SU-DHL-6 (cell line): ENCODE measurements around the gene FLYWCH1.

ENCODE experiments used
- H2AFZ ChIP-seq: fragments of 200-600 bp; sonication (generic); 2 replicates; pipeline ENCODE4 v1.6.1; 2014; ENCODE audit warnings: low read depth, mild to moderate bottlenecking, moderate library complexity, mixed read lengths, antibody characterized with exemption, low read length; ENCODE audit not compliant: severe bottlenecking
- H3F3A ChIP-seq: fragments of 200-600 bp; shearing (Covaris generic); 2 replicates; pipeline ENCODE4 v1.6.0; 2016; ENCODE audit warnings: antibody characterized with exemption, mild to moderate bottlenecking; ENCODE audit not compliant: insufficient read depth
- H3K27ac ChIP-seq: fragments of 200-600 bp; sonication (generic); 2 replicates; pipeline ENCODE4 v1.5.1; 2016; ENCODE audit warnings: low read depth, mild to moderate bottlenecking, low read length, moderate library complexity, mixed read lengths
- H3K27me3 ChIP-seq: fragments of 200-600 bp; sonication (generic), shearing (Covaris generic); 2 replicates; pipeline ENCODE4 v1.6.0; 2014; ENCODE audit warnings: mild to moderate bottlenecking, low read length
- H3K36me3 ChIP-seq: fragments of 200-600 bp; sonication (generic); 2 replicates; pipeline ENCODE4 v1.6.1; 2014; ENCODE audit warnings: mild to moderate bottlenecking, low read length, mixed read lengths
- H3K4me2 ChIP-seq: fragments of 300-600, 200-600 bp; shearing (Covaris generic), sonication (generic); 2 replicates; pipeline ENCODE4 v1.6.0; 2014; ENCODE audit warnings: low read length, low read depth, mild to moderate bottlenecking; ENCODE audit not compliant: poor library complexity, severe bottlenecking
- H3K4me3 ChIP-seq: fragments of 200-600 bp; sonication (generic); 2 replicates; pipeline ENCODE4 v1.5.1; 2014; ENCODE audit warnings: antibody characterized with exemption, low read length, mild to moderate bottlenecking, mixed read lengths; ENCODE audit not compliant: insufficient read depth, poor library complexity, severe bottlenecking
- H3K79me2 ChIP-seq: fragments of 200-600 bp; sonication (generic); 2 replicates; pipeline ENCODE4 v1.6.1; 2014; ENCODE audit warnings: mild to moderate bottlenecking, low read length, moderate library complexity; ENCODE audit not compliant: insufficient read depth
- H3K9ac ChIP-seq: fragments of 200-600 bp; sonication (generic); 2 replicates; pipeline ENCODE4 v1.7.0; 2014; ENCODE audit warnings: mild to moderate bottlenecking, low read length
- H3K9me2 ChIP-seq: fragments of 200-600 bp; sonication (generic); replicated peaks from 2 replicates; pipeline ENCODE4 v1.6.1; 2014; ENCODE audit warnings: low read length; ENCODE audit not compliant: insufficient read depth
- H3K9me3 ChIP-seq: fragments of 200-600 bp; sonication (generic); 2 replicates; pipeline ENCODE4 v1.6.1; 2014; ENCODE audit warnings: low read length, mixed read lengths; ENCODE audit not compliant: insufficient read depth
- H4K20me1 ChIP-seq: fragments of 200-600 bp; sonication (generic); 2 replicates; pipeline ENCODE4 v1.6.1; 2014; ENCODE audit warnings: low read depth, mild to moderate bottlenecking, antibody characterized with exemption, low read length, moderate library complexity, mixed read lengths
- CTCF ChIP-seq: fragments of 200-600 bp; sonication (generic); IDR thresholded peaks from one replicate; pipeline ENCODE4 v1.5.1; 2017; ENCODE audit warnings: antibody characterized with exemption, mild to moderate bottlenecking, low read length, moderate library complexity; ENCODE audit not compliant: insufficient read depth, poor library complexity, severe bottlenecking
- EZH2phosphoT487 ChIP-seq: fragments of 200-600 bp; sonication (generic), shearing (Covaris generic); conservative IDR thresholded peaks from 2 replicates; pipeline ENCODE4 v1.6.1; 2018; ENCODE audit warnings: mild to moderate bottlenecking, antibody characterized with exemption, low read length, moderate library complexity, mixed read lengths

Gene FLYWCH1

GRCh38 chr16:2987833-2988232 is 76.1 kb downstream of the FLYWCH1 start:
- H3K9me3 ChIP-seq: no peaks in the 10 kb centered on the region
- H2AFZ ChIP-seq: no peak overlapping the region
- TF ChIP-seq CTCF: no peak
- TF ChIP-seq EZH2phosphoT487: no peak
- no peak overlapping the region for H3K4me3 ChIP-seq
- H3F3A ChIP-seq: peaks cover 7% of the 10 kb centered on the region
- no peak overlapping the region for H3K27ac ChIP-seq
- H3K79me2 ChIP-seq: no peaks in the 10 kb centered on the region
- H4K20me1 ChIP-seq: no peaks in the 10 kb centered on the region
- H3K9ac ChIP-seq: no peak overlapping the region
- H3K27me3 ChIP-seq: no peaks in the 10 kb centered on the region
- no peaks in the 10 kb centered on the region for H3K9me2 ChIP-seq
- no peak overlapping the region for H3K4me2 ChIP-seq
- H3K36me3 ChIP-seq: no peaks in the 10 kb centered on the region

GRCh38 chr16:2988590-2989099 is 76.9 kb downstream of the FLYWCH1 start:
- H3K27ac ChIP-seq: no peak overlapping the region

GRCh38 chr16:2990891-2991290 is 79.2 kb downstream of the FLYWCH1 start:
- Histone ChIP-seq H3K27me3 (no peaks in the 10 kb centered on the region), H3K9me2 (no peaks in the 10 kb centered on the region), H3F3A (no peaks in the 10 kb centered on the region), H3K4me2 (no peak overlapping the region), H2AFZ (no peak overlapping the region), H3K79me2 (no peaks in the 10 kb centered on the region), H3K36me3 (no peaks in the 10 kb centered on the region), H4K20me1 (no peaks in the 10 kb centered on the region), H3K27ac (no peak overlapping the region), H3K9me3 (no peaks in the 10 kb centered on the region), H3K9ac (no peak overlapping the region), H3K4me3 (no peak overlapping the region)
- TF ChIP-seq CTCF: no peak
- no peak for TF ChIP-seq EZH2phosphoT487

More at GRCh38 chr16:2988590-2989099, 76.9 kb downstream of the FLYWCH1 start:
- Histone ChIP-seq H3K9ac (no peak overlapping the region), H3K79me2 (no peaks in the 10 kb centered on the region), H3K4me3 (no peak overlapping the region), H3K27me3 (no peaks in the 10 kb centered on the region), H3F3A (no peaks in the 10 kb centered on the region), H3K4me2 (no peak overlapping the region), H2AFZ (no peak overlapping the region), H3K9me3 (no peaks in the 10 kb centered on the region), H4K20me1 (no peaks in the 10 kb centered on the region), H3K36me3 (no peaks in the 10 kb centered on the region), H3K9me2 (no peaks in the 10 kb centered on the region)
- no peak for TF ChIP-seq CTCF
- no peak for TF ChIP-seq EZH2phosphoT487
